HG02852 (cell line): ENCODE results near the gene GPR119.
"Not testable (repeated sequence)": the region's sequence is repeated elsewhere in the genome, so short reads cannot be mapped to it uniquely, and the experiment has no call there.

ENCODE experiments used
- ATAC-seq: cut with Tn5 transposase; IDR thresholded peaks from one replicate; pipeline ENCODE4 v1.9.1; 2021; ENCODE audit warnings: mild to moderate bottlenecking, moderate library complexity; ENCODE audit not compliant: unreplicated experiment

Gene GPR119

DNA sequence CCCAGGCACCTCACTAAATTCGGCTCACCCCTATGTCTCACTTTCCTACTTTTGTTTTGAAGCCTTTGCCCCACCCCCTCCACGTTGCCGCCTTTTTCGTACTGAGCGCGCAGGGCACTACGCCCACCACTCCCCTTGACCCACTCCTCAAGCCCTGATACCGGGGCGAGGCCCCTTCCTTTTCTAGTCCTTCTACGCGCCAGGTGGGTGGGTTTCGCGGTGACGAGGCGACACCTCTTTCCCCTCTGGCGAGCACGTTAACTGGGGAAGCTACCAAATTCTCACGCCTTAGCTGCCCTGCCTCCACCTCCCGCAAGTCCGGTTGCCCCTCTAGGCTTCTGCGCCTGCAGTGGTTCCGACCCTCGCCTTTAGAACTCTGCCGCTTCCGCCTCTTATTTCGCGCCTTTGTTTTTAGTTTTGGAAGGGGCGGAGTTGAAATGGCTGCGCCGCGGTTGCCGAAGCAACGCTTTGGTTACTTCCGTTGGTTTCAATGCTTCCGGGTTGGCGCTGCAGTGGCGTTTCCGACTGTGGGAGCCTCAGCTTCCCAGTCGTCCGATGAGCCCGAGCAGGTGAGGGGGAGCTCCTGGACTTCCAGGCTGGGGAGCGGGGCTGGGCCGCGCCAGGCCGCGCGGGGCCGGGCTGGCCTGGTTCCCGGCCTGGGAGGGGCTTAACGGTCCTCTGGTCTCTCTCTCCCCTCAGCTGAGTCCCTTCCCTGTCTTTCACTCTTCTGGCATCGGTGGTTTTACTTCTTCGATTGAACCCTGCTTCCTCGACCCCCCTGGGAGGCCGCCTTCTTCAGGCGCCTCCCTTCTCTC lies 45.9 kb downstream of the GPR119 start, which contains the start of gene SLC25A14:
SLC25A14 (plus strand) TSS at position 512 of the 815 bp plus-strand sequence. CDS start 360 bp downstream, outside the sequence.
- peak; percentile 96 for ATAC-seq

DNA sequence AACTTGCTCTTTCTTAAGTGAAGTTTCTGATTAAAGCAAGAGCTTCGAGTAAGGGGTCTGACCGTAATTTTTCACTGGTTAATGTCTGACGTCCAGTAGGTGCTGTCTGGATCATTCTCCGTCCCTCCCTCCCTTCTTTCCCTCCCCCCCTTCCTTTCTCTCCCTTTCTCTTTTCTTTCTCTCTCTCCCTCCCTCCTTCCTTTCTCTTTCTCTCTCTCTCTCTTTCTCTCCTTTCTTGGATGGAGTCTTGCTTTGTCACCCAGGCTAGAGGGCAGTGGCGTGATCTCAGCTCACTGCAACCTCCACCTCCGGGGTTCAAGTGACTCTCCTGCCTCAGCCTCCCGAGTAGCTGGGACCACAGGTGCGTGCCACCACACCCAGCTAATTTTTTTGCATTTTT lies 46.6 kb downstream of the GPR119 start:
- ATAC-seq = not testable (repeated sequence)

GRCh38 chrX:130336531-130336930 lies 48.9 kb downstream of the GPR119 start:
- no peak for ATAC-seq
